Measurements from ENCODE around the gene SPG11.
A peak's percentile ranks its signal among the peaks of the same experiment; 100 is the strongest.
"Not testable (repeated sequence)": the region's sequence is repeated elsewhere in the genome, so short reads cannot be mapped to it uniquely, and the experiment has no call there.

Gene SPG11, protein sequence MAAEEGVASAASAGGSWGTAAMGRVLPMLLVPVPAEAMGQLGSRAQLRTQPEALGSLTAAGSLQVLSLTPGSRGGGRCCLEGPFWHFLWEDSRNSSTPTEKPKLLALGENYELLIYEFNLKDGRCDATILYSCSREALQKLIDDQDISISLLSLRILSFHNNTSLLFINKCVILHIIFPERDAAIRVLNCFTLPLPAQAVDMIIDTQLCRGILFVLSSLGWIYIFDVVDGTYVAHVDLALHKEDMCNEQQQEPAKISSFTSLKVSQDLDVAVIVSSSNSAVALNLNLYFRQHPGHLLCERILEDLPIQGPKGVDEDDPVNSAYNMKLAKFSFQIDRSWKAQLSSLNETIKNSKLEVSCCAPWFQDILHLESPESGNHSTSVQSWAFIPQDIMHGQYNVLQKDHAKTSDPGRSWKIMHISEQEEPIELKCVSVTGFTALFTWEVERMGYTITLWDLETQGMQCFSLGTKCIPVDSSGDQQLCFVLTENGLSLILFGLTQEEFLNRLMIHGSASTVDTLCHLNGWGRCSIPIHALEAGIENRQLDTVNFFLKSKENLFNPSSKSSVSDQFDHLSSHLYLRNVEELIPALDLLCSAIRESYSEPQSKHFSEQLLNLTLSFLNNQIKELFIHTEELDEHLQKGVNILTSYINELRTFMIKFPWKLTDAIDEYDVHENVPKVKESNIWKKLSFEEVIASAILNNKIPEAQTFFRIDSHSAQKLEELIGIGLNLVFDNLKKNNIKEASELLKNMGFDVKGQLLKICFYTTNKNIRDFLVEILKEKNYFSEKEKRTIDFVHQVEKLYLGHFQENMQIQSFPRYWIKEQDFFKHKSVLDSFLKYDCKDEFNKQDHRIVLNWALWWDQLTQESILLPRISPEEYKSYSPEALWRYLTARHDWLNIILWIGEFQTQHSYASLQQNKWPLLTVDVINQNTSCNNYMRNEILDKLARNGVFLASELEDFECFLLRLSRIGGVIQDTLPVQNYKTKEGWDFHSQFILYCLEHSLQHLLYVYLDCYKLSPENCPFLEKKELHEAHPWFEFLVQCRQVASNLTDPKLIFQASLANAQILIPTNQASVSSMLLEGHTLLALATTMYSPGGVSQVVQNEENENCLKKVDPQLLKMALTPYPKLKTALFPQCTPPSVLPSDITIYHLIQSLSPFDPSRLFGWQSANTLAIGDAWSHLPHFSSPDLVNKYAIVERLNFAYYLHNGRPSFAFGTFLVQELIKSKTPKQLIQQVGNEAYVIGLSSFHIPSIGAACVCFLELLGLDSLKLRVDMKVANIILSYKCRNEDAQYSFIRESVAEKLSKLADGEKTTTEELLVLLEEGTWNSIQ (N-terminal part only)

DNA sequence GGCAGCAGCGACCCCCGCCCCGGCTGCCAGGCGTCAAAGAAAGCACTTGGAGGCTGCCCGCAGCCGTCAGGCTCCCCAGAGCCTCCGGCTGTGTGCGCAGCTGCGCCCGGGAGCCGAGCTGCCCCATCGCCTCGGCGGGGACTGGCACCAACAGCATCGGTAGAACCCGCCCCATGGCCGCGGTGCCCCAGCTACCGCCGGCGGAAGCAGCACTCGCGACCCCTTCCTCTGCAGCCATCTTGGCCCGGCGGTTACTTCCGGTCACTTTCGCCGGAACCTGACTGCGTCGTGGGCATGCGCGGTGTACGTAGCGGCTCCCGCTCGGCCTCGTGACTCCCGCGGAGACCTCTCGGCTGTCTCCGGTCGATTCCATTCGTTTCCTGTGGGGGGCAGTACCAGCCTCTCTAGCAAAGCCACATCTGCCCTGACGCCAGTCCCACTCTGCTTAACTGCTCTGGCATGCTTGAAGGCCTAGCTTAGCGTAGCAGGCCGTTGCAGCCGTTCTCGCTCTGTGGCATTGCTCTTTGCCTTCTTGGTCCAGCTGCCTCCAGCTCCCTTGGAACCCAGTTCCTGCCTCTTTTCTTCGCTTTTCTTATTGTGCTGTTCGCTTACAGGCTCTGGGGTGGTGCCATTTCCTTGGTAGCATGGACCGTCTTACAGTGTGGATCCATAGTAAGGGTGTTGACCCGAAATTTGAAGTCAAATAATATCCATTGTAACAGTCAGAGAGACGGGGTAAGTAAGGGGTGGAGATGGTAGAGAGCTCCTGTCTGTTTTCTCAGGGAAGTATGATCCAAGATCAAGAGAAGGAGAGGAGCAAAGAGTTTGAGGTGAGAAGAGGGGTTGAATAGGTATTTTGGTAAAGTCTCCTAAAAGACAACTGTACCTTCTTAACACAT is at the start of gene SPG11:
SPG11 (minus strand) TSS at position 253 of the 899 bp plus-strand sequence; CDS start at position 238, 15 bp downstream.
- peak; percentile 91 to 94 for DNase-seq (ENCODE audit: low read depth in 2 of 2)

DNA sequence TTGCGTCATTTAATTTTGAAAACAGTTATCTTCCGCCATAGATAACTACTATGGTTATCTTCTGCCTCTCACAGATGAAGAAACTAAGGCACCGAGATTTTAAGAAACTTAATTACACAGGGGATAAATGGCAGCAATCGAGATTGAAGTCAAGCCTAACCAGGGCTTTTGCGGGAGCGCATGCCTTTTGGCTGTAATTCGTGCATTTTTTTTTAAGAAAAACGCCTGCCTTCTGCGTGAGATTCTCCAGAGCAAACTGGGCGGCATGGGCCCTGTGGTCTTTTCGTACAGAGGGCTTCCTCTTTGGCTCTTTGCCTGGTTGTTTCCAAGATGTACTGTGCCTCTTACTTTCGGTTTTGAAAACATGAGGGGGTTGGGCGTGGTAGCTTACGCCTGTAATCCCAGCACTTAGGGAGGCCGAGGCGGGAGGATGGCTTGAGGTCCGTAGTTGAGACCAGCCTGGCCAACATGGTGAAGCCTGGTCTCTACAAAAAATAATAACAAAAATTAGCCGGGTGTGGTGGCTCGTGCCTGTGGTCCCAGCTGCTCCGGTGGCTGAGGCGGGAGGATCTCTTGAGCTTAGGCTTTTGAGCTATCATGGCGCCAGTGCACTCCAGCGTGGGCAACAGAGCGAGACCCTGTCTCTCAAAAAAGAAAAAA is 49.0 kb upstream of the SPG11 start:
- DNase-seq (ENCODE audit: low read depth in 2 of 2), result peak in 1 of 2 donors; percentile 36

DNA sequence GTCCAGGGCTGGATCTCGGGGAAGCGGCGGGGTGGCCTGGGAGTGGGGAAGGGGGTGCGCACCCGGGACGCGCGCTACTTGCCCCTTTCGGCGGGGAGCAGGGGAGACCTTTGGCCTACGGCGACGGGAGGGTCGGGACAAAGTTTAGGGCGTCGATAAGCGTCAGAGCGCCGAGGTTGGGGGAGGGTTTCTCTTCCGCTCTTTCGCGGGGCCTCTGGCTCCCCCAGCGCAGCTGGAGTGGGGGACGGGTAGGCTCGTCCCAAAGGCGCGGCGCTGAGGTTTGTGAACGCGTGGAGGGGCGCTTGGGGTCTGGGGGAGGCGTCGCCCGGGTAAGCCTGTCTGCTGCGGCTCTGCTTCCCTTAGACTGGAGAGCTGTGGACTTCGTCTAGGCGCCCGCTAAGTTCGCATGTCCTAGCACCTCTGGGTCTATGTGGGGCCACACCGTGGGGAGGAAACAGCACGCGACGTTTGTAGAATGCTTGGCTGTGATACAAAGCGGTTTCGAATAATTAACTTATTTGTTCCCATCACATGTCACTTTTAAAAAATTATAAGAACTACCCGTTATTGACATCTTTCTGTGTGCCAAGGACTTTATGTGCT is 48.4 kb upstream of the SPG11 start:
- peak; percentile 41 to 49 for DNase-seq (ENCODE audit: low read depth in 2 of 2)

DNA sequence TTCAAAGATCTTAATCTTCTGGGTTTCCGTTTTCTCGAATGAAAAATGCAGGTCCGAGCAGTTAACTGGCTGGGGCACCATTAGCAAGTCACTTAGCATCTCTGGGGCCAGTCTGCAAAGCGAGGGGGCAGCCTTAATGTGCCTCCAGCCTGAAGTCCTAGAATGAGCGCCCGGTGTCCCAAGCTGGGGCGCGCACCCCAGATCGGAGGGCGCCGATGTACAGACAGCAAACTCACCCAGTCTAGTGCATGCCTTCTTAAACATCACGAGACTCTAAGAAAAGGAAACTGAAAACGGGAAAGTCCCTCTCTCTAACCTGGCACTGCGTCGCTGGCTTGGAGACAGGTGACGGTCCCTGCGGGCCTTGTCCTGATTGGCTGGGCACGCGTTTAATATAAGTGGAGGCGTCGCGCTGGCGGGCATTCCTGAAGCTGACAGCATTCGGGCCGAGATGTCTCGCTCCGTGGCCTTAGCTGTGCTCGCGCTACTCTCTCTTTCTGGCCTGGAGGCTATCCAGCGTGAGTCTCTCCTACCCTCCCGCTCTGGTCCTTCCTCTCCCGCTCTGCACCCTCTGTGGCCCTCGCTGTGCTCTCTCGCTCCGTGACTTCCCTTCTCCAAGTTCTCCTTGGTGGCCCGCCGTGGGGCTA is 47.8 kb upstream of the SPG11 start, which contains the start of the genes B2M and PATL2:
B2M (plus strand) TSS at position 422 of the 647 bp plus-strand sequence; CDS start at position 452, 30 bp downstream.
PATL2 (minus strand) TSS at position 228 of the 647 bp plus-strand sequence. CDS start 34,833 bp downstream, outside the sequence.
- DNase-seq (ENCODE audit: low read depth in 2 of 2), result peak; percentile 94

DNA sequence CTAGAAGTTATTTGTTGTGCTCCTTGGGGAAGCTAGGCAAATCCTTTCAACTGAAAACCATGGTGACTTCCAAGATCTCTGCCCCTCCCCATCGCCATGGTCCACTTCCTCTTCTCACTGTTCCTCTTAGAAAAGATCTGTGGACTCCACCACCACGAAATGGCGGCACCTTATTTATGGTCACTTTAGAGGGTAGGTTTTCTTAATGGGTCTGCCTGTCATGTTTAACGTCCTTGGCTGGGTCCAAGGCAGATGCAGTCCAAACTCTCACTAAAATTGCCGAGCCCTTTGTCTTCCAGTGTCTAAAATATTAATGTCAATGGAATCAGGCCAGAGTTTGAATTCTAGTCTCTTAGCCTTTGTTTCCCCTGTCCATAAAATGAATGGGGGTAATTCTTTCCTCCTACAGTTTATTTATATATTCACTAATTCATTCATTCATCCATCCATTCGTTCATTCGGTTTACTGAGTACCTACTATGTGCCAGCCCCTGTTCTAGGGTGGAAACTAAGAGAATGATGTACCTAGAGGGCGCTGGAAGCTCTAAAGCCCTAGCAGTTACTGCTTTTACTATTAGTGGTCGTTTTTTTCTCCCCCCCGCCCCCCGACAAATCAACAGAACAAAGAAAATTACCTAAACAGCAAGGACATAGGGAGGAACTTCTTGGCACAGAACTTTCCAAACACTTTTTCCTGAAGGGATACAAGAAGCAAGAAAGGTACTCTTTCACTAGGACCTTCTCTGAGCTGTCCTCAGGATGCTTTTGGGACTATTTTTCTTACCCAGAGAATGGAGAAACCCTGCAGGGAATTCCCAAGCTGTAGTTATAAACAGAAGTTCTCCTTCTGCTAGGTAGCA is 47.0 kb upstream of the SPG11 start:
- no peak for DNase-seq (ENCODE audit: low read depth in 2 of 2)

DNA sequence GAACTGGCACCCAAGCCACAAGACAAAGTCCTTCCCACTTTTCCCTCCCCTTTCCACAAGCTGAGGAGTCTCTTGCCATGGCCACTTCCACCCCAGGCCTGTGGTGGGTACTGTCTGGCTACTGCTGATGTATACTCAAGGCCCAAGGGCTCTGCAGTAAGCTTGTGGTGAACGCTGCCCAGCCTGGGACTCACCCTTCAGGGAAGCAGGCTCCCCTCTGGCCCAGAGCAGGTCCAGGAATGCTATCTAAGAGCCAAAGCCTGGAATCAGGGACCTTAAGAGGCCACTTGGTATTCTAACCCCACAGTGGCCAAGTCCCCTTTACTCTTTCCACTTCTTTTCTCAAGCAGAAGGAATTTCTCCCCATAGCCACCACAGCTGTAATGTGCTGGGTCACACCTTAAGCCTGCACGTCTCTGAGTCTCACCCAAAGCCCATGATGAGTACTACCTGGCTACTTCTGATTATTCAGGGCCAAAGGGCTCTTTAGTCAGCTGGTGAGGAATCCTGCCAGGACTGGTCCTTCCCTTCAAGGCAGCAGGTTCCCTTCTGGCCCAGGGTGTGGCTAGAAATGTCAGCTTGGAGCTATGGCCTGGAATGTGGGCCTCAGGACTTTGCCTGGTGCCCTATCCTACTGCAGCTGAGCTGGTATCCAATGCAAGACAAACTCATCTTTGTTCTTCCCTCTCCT is 43.6 kb upstream of the SPG11 start:
- DNase-seq (ENCODE audit: low read depth in 2 of 2), result no peak

DNA sequence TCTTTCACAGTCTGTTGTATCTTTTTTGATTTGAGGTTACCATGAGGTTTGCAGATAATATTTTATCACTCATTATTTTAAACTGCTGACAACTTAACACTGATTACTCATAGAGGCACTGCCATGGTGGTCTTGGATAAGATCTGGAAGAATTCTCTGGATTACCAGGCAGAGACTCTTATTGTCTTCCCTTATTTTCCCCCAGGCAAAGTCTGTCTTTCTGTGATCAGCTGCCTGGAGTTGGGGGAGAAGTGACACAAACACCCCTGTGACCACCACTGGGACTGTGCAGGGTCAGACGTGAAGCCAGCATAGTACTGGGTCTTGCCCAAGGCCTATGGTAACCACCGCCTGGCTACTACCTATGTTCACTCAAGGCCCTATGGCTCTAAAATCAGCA is 42.9 kb upstream of the SPG11 start:
- DNase-seq (ENCODE audit: low read depth in 2 of 2), result no peak

DNA sequence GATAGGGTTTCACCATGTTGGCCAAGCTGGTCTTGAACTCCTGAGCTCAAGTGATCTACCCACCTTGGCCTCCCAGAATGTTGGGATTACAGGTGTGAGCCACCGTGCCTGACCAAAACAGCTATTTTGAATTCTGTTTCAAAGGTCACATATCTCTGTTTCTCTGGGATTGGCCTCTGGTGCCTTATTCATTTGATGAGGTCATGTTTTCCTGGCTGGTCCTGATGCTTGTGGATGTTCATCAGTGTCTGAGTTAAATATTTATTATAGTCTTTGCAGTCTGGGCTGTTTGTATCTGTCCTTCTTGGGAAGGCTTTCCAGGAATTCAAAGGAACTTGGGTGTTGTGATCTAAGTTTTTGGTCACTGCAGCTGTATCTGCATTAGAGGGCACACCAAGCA is 42.5 kb upstream of the SPG11 start:
- DNase-seq (ENCODE audit: low read depth in 2 of 2), result no peak

DNA sequence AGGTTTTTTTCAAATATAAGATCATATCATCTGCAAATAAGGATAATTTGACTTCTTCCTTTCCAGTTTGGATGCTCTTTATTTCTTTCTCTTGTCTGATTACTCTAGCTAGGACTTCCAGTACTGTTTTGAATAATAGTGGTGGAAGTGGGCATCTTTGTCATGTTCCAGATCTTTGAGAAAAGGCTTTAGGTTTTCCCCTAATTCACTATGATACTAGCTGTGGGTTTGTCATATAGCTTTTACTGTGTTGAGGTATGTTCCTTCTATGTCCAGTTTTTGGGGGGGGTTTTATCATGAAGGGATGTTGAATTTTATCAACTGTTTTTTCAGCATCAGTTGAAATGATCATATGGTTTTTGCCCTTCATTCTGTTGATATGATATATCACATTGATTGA is 37.2 kb upstream of the SPG11 start:
- DNase-seq (ENCODE audit: low read depth in 2 of 2), result not testable (repeated sequence)

DNA sequence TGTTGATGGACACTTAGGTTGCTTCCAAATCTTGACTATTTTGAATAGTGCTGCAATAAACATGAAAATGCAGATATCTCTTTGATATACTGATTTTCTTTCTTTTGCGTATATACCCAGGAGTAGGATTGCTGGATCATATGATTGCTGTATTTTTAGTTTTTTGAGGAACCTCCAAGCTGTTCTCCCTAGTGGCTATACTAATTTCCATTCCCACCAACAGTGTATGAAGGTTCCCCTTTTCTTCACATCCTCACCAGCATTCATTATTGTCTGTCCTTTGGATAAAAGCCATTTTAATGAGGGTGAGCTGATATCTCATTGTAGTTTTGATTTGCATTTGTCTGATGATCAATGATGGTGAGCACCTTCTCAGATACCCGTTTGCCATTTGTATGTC is 35.2 kb upstream of the SPG11 start:
- no peak for DNase-seq (ENCODE audit: low read depth in 2 of 2)

DNA sequence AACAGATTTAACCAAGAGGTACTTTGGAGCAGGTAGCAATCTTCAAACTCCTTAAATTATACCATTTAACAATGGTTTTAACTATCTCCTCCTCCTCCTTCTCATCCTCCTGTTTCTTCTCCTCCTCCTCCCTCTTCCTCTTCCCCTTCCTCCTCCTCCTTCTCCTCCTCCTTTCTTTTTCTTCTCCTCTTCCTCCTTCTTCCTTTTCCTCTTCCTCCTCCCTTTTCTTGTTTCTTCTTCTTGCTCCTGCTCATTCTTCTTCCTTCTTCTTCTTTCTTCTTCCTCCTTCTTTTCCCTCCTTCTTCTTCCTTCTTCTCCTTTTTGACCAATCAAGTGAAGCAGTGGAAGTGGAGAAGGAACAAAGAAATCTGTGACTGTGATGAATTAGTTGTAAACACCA is 33.6 kb upstream of the SPG11 start:
- no peak for DNase-seq (ENCODE audit: low read depth in 2 of 2)

DNA sequence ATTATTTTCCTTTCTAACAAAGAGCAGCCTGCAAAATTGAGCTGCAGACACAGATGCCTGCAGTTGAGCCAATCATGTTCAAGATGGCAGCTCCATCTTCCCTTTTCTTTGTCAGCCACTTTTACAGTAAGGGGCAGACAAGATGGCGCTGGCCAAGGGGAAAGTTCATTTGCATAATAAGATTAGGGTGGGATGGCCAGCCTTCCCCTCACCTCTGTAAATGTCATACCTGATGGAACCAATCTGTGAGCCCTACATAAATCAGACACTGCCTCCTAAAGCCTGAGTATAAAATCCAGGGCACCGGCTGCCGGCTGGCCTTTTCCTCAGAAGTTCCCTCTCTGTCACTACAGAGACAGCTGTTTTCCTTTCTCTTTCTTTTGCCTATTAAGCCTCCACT is 31.8 kb upstream of the SPG11 start:
- no peak for DNase-seq (ENCODE audit: low read depth in 2 of 2)

DNA sequence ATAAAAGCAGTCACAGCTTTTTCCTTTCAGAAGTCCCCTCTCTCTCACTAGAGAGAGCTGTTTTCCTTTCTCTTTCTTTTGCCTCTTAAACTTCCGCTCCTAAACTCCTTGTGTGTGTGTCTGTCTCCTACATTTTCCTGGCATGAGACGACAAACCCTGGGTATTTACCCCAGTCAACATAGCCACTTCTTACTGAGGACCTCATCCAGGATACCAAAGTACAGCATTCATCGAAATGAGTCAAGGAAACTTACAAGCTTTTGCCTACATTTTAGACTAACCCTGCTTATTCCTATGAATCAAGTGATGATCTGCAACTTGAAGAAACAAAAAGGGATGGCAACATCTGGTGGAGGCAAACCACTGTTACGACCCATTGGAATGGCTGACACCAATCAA is 31.0 kb upstream of the SPG11 start:
- no peak for DNase-seq (ENCODE audit: low read depth in 2 of 2)

DNA sequence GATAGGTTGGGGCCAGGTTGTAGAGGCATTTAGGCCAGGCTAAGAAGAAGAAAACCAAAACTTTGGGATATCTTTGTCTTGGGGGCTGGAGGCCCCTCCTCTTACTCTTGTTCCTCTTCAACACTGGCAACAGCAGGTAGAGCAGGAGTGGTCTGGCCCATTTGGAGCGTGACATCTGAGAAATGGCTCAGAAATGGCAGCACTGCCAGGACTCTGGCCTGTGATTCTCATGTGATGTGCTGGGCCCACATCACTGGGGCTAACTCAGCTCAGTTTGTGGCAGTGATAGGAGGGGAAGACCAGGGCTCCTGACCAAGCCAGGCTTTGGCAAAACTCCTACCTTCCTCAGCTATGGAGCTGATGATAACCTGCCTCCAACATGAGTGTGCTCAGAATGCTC is 29.2 kb upstream of the SPG11 start:
- DNase-seq (ENCODE audit: low read depth in 2 of 2), result no peak

DNA sequence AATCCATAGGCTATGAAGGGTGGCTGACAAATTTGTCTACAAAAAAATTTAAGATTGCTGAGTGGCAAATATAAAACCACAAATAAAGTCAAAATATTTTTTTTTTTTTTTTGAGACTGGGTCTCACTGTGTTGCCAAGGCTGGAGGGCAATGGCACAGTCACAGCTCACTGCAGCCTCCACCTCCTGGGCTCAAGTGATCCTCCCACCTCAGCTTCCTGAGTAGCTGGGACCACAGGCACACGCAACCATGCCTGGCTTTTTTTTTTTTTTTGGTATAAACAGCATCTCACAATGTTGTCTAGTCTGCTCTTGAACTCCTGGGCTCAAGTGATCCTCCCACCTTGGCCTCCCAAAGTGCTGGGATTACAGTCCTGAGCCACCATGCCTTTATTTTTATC is 26.8 kb upstream of the SPG11 start:
- DNase-seq (ENCODE audit: low read depth in 2 of 2), result not testable (repeated sequence)

DNA sequence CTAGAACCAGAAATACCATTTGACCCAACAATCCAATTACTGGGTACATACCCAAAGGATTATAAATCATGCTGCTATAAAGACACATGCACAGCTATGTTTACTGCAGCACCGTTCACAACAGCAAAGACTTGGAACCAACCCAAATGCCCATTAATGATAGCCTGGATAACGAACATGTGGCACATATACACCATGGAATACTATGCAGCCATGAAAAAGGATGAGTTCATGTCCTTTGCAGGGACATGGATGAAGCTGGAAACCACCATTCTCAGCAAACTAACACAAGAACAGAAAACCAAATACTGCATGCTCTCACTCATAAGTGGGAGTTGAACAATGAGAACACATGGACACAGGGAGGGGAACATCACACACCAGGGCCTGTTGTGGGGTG is 25.9 kb upstream of the SPG11 start:
- DNase-seq (ENCODE audit: low read depth in 2 of 2), result not testable (repeated sequence)
